Measurements from ENCODE around the gene ANGPTL1. TPM values are rescaled to one million over a fixed set of nuclear protein-coding genes. Genes with fewer than 3 reads are reported as not detected.

Gene ANGPTL1
- total and polyA plus RNA-seq, 2 of the 8 experiments (the other 6 are each of a cell fraction or from before 2014, with no cell fraction given) = not detected

- TF ChIP-seq YY1 (IDR thresholded peaks at IDR 0.05; ENCODE audit: low read depth, low read length) (no peak), SAP30 (IDR thresholded peaks at IDR 0.05; ENCODE audit: insufficient read depth, insufficient replicate concordance, low read length) (no peak), TAF7 (optimal IDR thresholded peaks at IDR 0.05; ENCODE audit: borderline replicate concordance, low read depth, low read length) (no peak), BACH1 (IDR thresholded peaks at IDR 0.05; ENCODE audit: low read length) (no peak), SIRT6 (IDR thresholded peaks at IDR 0.05; ENCODE audit: low read length) (no peak)
Measured at GRCh38 chr1:178870944-178871343, at the start of gene ANGPTL1 (continued).

Measured in H1 (cell line).